GM21390 (cell line): Measurements from ENCODE around the gene CLCNKB.
"Not testable (repeated sequence)": the region's sequence is repeated elsewhere in the genome, so short reads cannot be mapped to it uniquely, and the experiment has no call there.

Experiments used
- ATAC-seq: cut with Tn5 transposase; IDR thresholded peaks from one replicate; pipeline ENCODE4 v1.9.1; 2021; ENCODE audit not compliant: unreplicated experiment

CLCNKB gene

DNA sequence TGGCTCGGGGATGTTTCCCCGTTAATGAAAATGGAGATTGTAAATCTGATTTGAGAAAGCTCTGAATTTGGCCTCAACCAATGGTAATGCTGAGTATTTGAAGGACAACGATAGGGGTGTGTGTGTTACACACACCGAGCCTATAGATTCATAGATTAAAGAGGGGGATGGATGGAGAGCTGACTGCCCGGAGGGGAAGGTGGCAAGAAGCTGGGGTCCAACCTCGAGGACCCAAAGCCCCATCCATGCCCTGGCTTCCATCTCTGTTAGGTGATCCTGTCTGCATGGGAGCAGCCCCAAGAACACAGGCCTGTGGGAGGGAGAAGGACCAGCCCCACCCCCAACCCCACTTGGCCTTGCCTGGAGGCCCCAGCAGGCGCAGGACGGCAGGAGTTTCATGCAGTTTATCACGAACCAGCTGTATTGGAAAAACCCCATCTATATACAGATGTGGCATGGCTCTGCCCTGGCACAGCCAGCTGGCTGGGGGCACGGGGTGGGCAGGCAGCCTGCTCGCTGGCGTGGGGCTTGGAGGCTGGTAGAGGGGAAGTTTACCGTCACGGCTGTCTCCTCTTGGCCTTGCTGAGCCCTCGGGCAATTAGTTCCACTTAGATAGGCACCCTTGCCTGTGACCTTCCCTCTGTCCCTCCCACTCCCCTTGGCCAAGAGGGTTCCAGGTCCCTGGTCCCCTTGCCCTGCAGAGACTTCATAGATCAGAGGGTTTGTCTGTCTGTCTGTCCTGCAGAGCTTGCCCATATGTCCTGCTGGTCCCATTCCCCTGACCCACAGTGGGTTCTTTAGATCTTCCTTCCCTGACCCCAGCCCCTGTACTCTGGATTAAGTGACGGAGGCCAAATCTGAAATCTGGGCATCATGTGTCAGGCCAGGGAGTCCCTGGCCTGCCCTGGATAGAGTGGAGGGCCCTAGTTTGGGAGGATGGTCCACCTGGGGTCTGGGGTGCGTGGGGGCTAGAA is 28.8 kb upstream of the CLCNKB start:
- no peak for ATAC-seq

DNA sequence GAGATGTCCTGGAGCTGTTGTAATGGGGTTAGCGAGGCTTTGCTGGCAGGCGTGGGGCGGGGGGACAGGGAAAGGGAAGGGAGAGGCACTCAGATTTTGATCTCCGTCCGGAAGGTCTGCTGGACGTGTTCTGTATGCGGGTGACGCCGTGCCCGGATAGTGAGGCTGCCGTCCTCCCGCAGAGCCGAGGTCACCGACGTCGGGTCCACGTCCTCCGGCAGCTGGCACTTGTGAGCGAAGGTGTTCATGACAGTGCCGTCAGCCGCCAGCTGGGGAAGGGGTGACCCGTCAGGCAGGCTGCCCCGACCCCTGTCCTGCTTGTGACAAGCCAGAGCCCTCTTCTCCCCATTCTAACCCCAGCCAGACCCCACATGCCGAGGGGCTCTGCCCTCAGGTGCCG is 28.1 kb upstream of the CLCNKB start:
- no peak for ATAC-seq

DNA sequence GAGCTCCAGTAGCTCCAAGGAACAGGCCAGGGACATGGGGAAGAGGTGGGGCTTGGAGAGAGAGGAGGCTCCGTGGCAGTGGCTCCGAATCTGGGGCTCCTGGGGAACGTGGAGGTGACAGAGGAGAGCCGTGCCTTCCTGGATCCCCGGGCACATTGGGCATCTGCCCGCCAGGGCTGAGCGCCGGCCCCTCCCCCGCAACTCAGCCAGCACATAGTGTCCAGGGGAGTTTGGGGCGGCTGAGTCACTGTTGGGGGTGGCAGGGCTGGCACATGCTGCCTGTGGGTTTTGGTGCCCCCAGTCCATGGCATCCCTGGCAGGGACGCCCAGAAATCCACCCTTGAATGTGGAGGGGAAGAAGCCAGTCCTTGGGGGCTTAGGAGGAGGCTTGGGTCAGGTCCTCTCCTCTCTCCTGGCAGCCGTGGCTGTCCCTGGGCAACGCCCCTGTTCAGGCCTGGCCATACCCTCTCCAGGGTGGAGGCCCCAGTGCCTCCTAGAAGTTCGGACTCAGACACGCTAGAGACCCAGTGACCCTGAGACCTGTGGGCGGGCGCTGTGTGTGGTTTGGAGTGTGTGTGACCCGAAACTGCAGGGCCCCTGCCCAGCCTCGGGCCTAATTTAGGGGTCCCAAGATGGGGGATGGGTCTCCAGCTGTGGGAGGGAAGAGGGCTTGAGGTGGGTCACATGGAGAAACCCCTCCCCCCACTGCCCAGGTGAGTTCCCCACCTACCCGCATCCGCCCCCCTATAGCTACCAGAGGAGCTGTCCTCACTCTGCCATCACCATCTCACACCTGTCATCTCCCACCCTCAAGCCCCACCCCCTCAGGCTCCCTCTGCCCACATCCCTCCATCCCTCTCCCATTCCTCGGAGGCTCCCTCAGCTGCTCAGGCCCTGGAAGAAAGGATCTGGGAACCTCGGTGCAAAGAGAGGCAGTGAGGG is 27.4 kb upstream of the CLCNKB start:
- no peak for ATAC-seq

DNA sequence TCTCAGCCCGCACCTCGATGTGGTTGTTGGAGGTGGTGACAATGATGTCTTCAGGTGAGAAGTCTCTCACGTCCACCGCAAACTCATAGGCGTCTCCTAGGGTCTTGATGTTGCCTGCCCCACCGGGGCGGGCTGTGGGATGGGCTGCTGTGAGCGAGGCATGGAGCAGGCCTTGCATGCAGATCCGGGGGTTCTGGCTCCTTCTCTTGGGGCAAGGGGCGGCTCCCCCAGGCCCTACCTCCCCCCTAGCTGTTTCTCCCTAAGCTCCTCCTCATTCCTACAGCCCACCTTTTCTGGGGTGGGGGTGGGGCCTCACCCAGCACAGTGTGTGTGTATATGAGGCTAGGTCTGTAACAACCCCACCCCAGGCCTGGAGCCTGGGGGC is 26.5 kb upstream of the CLCNKB start:
- ATAC-seq: no peak

DNA sequence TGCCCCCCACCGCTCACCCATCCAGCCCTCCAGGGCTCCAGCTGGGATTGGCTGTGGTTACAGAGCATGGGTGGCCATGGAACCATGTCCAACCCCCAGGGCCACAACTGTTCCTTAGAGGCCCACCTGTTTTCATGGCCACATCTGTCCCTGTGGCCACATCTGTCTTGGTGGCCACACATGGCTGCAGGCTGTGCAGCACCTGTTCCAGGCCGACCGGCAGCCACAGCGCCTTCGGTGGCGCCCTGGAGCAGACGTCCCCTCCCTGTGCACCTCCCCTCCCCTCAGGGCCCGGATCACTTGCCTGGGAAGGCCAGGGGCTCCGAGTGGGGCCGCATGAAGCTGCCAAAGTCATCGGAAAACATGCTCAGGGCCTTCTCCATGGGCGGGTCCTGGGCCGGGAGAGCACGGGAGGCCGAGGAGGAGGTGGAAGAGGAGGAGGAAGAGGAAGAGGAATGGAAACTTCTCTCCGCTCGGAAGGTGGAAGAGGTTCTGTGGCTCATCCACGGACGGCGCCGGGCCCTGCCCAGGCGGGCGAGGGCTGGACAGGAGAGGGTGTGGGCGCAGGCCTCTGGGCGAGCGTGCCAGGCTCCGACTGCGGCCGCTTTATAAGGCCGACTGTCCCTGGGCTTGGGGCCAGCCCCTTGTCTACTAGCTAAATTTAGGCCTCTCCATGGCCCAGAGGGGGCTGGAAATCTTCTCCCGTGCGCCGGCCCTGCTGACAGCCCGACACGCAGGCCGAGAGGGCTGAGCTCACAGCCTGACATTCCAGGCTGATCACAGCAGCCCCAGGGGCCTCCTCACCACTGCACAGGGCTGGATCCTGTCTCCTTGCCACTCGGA is 25.9 kb upstream of the CLCNKB start, which contains the start of gene HSPB7:
TSS of gene HSPB7 (minus strand) at position 583 of the 843 bp plus-strand sequence. CDS start at position 503, 80 bp downstream.
- ATAC-seq: no peak

DNA sequence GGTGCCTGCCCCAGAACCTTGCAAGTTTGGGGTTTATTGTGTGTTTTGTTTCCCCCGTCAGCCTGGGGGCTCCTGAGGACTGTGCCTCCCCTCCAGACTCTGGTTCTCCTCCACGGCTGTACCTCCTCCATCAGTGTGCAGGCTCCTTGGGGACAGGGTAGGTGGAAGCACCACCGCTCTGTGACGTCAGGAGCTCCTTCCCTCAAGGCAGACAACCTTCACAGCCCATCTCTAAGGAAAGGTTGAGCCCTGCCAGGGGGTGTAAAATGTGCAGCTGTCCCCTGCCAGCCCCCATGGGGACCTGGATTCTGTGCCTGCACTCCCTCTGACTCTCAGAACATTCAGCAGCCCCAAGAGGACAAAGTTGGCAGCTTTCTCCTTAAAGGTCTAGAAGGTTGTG is 25.3 kb upstream of the CLCNKB start:
- no peak for ATAC-seq

DNA sequence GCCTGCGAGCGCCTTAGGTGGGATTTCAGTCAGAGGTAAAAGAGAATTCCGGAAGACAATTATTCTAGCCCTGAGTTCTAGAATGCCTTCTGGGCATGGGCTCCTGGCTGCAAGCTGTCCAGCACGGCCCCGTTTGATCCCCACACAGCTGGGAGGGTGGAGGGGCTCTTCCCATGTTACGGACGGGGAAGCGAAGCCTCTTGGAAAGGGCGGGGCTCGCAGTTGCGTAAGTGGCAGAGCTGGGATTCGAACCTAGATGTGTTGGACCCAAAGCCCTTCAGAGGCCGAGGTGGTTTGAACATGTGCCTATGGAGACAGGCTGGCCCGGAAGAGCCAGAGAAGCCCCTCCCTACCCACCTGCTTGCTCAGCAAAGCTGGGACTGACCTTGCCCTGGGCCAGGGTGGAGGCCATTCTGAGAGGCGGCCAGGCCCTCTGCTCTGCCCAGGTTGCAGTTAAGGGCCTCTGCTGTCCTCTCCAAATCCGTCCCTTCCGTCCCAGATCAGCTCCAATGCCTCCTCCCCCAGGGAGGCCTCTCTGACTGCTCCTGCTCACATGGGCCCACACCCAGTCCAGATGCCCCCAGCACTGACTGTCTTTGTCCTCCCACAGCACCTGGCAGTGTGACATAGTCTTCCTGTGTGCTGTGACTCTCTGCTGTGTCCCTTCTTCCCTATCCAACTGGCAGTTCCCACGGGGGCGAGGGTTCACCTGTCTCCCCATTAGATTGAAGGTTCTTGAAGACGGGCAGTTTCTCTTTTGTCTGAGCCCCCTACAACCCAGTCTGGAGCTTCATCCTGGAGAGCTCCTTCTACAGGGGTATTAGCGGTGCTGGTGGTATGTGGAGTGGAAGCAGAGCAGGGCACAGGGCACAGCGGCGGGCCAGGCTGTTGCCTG is 24.6 kb upstream of the CLCNKB start:
- ATAC-seq: no peak

DNA sequence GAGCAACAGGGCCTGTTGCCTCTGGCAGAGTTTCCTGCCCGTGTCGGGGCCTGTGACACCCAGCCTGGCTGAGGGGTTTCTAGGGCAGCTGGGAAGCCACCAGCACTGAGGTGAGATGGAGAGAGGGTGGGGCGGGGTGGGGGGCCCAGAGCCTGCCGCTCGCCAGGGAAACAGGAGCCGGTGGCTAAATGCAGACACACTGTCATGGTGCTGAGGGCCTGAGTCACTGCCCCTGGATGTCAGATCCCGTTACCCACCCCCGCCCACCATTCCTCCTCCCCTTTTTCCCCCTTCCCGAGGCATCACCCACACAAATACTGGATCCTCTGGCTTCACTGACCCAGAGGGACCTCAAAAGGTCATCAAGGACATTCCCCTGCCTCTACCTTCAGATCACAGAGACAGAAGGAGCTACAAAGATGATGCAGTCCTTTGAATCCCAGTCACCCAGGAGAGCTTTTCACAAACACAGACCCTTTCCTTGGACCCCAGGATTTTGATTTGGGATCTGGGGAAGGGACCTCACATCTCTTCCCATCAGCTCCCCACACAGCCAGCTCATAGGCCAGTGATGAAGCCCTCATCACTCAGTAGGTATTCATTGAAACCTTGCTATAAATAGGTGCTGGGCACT is 23.8 kb upstream of the CLCNKB start:
- no peak for ATAC-seq

DNA sequence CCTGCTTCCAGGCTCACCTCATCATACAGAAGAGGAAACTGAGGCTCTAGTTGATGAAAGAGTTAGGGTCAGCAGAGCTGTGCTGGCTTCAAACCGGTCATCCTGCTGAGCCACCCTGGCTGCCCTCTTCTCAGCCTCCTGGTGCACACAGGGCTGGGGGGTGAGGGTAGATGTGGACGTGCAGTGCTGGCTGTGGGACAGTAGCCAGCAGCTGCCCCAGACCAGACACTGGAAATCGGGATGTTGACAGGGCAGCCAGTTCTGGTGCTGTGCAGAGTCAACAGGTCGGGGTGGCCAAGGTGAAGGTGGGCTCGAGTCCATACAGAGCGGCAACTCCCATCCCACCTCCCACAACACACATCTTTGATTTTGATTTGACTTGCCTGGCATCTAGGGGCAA is 23.3 kb upstream of the CLCNKB start:
- no peak for ATAC-seq

DNA sequence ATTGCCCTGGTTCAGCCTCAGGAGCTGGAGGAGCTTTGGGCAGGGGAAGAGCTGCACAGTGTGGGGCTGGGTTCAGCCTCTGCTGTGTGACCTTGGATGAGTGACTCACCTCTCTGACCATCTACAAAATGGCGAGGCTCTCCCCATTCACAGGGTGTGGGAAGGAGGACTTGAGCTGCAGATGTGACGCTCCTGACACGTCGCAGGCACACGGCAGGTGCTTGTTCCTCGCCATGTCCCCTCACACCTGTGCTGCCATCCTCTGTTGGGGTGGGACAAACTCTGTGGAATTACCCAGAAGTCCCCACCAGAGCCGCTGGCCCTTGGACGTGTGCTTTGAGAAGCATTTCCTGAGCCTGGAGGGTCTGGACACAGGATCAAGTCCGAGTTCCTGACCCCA is 22.7 kb upstream of the CLCNKB start:
- ATAC-seq: not testable (repeated sequence)

DNA sequence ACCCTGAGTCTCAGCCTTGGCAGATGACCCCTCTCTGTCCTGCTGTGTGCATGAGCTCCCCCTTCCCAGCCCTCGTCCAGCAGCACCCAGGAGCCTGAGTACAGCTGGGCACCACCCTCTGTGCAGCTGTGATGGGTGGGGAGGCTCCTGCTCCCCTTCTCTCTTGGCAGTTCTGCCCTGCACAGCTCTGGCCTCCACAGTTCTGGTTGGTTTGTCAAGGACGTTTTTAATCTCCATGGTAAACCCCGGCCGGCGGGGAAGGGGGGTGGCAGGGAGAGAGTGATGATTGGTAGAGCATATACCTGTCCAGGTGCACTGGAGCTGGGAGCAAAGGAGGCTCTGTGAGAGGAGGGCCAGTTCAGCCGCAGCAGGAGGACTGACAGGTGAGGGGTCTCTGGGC is 21.9 kb upstream of the CLCNKB start, which contains the start of gene CLCNKA:
TSS of gene CLCNKA (plus strand) at position 356 of the 400 bp plus-strand sequence. CDS start 584 bp downstream, outside the sequence.
- ATAC-seq: no peak

DNA sequence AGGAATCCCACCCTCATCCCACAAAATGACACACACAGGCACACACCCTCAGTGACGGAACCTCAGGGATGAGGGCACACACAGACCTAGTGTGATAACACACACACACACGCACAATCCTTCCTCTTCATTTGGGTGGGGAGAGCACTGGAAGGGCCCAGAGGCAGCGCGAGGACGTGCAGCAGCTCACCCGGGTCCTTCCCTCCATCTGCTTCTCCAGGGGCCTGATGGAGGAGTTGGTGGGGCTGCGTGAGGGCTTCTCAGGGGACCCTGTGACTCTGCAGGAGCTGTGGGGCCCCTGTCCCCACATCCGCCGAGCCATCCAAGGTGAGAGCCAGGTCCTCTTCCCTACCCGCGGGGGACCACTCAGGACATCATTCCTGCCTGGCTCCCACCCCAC is 21.2 kb upstream of the CLCNKB start:
- ATAC-seq: no peak

DNA sequence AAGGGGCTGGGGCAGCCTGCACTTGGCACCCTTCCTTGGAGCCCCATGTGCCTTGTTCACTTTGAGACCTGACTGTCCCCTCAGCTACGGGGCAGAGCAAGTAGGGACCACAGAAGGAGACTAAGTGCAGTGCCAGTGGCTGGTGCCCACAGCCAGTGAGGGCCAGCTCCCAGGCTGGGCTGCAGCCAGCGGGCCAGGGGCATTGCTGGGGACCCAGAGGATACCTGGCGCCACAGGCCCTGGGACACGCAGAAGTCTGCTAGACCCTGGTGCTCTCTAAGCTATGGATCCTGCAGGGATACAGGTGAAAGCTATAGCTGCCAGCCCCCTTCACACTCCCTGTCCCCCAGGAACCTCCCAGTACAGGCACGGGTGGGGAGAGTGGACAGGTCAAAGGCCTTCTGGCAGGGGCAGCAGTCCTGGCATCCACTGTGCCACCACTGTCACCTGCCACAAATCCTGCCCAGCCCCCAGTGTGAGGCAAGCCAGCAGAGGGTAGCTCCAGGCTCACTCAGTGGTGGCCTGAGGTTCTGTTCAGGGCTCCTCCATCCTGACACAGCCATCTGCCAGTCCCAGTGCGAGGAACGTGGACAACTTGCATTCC is 20.4 kb upstream of the CLCNKB start:
- ATAC-seq: no peak

DNA sequence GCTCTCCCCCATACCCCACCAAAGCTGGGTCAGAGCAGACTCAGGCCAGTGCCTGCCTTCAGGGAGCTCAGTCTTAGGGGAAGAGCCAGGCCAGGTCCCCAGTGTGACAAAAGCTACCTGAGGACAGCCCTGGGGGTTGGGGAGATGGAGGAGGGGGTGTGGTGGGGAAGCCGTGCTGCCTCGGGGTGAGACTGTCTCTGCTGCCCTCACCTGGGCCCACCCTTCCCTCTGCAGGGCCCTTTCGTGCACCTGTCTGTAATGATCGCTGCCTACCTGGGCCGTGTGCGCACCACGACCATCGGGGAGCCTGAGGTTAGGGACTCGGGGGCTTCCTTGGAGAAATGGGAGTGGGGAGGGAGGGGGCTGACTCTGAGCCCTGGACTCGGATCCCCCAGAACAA is 17.3 kb upstream of the CLCNKB start:
- not testable (repeated sequence) for ATAC-seq

DNA sequence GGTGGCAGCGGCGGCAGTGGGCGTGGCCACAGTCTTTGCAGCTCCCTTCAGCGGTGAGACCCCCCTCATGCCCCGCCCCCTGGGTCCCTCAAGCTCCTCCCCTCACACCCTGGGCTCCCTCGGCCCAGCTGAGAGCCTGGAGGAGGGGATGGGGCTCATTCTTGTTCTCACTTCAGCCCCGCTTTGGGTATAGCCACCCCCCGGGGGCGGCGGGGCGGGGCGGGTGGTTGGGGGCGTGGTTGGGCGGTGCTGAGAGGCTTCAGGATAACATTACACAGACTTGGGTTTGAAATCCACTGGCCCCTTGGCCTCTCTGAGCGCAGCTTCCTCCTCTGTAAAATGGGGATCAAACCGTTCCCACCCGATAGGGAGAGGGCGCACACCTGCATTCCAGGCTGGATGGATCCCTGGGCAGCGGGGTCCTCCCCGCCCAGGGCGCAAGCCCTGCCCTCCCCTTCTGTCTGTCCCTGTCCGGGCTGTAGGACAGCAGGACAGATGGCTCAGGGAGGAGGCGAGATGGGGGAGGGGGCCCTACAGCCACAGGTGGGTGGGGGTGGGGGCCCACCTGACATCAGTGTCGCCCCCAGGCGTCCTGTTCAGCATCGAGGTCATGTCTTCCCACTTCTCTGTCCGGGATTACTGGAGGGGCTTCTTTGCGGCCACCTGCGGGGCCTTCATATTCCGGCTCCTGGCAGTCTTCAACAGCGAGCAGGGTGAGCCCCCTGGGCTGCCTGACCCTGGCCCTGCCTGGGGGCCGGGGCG is 16.7 kb upstream of the CLCNKB start:
- no peak for ATAC-seq

DNA sequence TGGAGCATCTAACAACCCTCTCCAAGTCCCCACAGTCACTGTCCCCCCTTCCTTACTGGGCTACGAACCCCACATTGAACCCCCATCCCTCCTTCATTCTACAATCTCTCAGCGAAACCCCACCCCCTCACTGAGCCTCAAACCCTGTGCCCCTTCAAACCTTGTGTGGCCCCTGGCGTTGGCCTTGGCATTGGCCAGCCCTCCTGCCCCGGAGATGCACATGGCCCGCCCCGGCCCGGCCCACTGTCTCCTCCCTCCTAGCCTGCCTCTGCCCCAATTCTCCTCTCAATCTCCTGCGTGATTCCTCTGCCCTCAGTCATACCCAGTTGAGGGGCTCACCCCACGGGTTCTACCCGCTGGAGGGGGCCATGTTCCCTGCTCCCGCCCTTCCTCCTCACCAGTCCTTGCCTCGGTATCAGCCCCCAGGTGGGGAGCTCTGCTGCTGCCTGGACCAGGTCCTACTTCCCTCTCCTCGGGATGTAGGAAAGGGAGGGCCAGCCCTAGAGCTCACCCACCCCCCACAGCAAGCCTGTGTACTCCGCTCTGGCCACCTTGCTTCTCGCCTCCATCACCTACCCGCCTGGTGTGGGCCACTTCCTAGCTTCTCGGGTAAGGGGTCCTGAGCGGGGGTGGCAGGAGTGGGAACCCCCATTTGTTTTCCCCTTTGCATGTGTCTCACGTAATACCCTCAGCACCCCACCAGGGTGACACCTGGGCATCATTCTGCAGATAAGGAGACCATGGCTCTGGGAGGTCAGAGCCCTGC is 15.2 kb upstream of the CLCNKB start:
- ATAC-seq: no peak

DNA sequence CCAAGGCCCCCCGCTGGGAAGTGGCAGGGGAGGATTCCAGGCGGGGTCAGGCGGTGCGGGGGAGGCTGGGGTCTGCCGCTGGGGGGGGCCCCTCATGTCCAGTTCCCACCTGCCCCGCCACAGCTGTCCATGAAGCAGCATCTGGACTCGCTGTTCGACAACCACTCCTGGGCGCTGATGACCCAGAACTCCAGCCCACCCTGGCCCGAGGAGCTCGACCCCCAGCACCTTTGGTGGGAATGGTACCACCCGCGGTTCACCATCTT is 14.6 kb upstream of the CLCNKB start:
- ATAC-seq: not testable (repeated sequence)
